Fibroblast of skin of back (primary cell): ENCODE results near the gene ZRSR2. TPM values are rescaled to one million over a fixed set of nuclear protein-coding genes. Genes with fewer than 3 reads are reported as not detected.
"Not testable (repeated sequence)": the region's sequence is repeated elsewhere in the genome, so short reads cannot be mapped to it uniquely, and the experiment has no call there.

Source experiments
- DNase-seq: peaks from one replicate; pipeline ENCODE4 v3.0.0-alpha.2; 2013
- polyA plus RNA-seq, 2 experiments: library from polyadenylated mRNA; unstranded; fragments of 120-200 nt; gene quantifications; one replicate each; pipeline ENCODE4 v1.2.1, GENCODE V29; 2013; ENCODE audit not compliant: insufficient read length in 2 of 2

Gene ZRSR2
- polyA plus RNA-seq (2013, experiment 1 of 2; ENCODE audit: insufficient read length) = 9.6 TPM
- 8.4 TPM for polyA plus RNA-seq (2013, experiment 2 of 2; ENCODE audit: insufficient read length)

GRCh38 chrX:15789979-15790768 lies at the start of gene ZRSR2:
ZRSR2 (plus strand) TSS chrX:15790484; CDS start chrX:15790496, 12 bp downstream.
- peak; percentile 69 for DNase-seq

- DNase-seq = no peak
Measured at GRCh38 chrX:15744181-15744867, 46.0 kb upstream of the ZRSR2 start.

GRCh38 chrX:15745179-15745578 lies 45.1 kb upstream of the ZRSR2 start:
- no peak for DNase-seq

- DNase-seq = not testable (repeated sequence)
Measured at GRCh38 chrX:15746651-15747050, 43.6 kb upstream of the ZRSR2 start.

GRCh38 chrX:15747626-15748173 lies 42.6 kb upstream of the ZRSR2 start:
- no peak for DNase-seq

GRCh38 chrX:15748841-15749240 lies 41.4 kb upstream of the ZRSR2 start:
- DNase-seq = no peak

- no peak for DNase-seq
Measured at GRCh38 chrX:15749642-15750610, 40.4 kb upstream of the ZRSR2 start.

GRCh38 chrX:15750611-15751154 lies 39.6 kb upstream of the ZRSR2 start:
- DNase-seq = no peak

GRCh38 chrX:15751155-15751819 lies 39.0 kb upstream of the ZRSR2 start:
- peak; percentile 55 for DNase-seq

- no peak for DNase-seq
Measured at GRCh38 chrX:15755091-15755490, 35.2 kb upstream of the ZRSR2 start.

- no peak for DNase-seq
Measured at GRCh38 chrX:15758140-15758539, 32.1 kb upstream of the ZRSR2 start.

GRCh38 chrX:15759886-15760285 lies 30.4 kb upstream of the ZRSR2 start:
- not testable (repeated sequence) for DNase-seq

GRCh38 chrX:15761564-15762191 lies 28.6 kb upstream of the ZRSR2 start:
- DNase-seq = peak; percentile 33

GRCh38 chrX:15769300-15769954 lies 20.9 kb upstream of the ZRSR2 start:
- DNase-seq = no peak

GRCh38 chrX:15781961-15782699 lies 8.2 kb upstream of the ZRSR2 start:
- DNase-seq = no peak

GRCh38 chrX:15785176-15785750 lies 5.0 kb upstream of the ZRSR2 start:
- DNase-seq = no peak

- no peak for DNase-seq
Measured at GRCh38 chrX:15786915-15787314, 3.4 kb upstream of the ZRSR2 start.

- peak; percentile 3 for DNase-seq
Measured at GRCh38 chrX:15790769-15791290, 546 bp downstream of the ZRSR2 start.

GRCh38 chrX:15797707-15798106 lies 7.4 kb downstream of the ZRSR2 start:
- DNase-seq = no peak
